Measurements from ENCODE around the gene ACSL4. TPM values are rescaled to one million over a fixed set of nuclear protein-coding genes. Genes with fewer than 3 reads are reported as not detected.
A peak's percentile ranks its signal among the peaks of the same experiment; 100 is the strongest.
"Not testable (repeated sequence)": the region's sequence is repeated elsewhere in the genome, so short reads cannot be mapped to it uniquely, and the experiment has no call there.

Gene ACSL4
- 0.71 TPM in 1 of 2 replicates, not detected in the other for total RNA-seq (2014; rRNA removed; shearing (Covaris generic))

DNA sequence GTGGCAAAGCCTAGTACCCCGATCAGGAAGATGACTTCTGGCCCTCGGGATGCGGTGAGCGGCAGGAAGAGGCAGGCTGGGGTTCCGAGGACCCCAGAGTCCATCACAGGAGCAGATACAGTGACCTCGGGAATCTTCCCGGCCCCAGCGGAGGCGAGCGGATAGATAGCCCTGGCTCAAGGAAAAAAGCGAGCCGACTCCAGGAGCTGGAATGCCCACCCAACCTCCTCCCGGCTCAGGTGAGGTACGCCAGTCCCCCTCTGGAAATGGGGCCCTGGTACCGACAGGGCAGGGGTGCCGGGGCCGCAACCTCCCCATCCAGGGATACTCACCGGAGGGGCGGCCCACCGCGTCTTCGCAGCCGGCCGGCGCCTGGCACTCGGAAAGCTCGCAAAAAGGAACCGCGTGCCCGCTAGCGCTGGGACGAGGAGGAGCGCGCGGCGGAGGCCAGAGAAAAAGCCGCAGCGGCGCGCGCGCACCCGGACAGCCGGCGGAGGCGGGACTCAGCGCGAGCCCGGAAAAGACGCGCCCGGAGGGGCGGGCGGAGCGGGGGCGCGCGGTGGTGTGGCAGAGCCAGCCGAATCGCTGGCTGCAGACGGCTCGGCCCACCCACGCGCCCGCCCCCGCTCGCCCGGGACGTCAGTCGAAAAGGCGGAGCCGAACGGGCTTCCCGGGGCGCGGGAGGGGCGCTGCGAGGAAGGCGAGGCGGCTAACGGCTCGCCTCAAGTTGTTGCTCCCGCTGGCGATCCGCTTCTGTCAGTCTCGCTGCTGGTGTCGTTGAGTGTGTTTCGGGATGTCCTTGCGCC is at the start of gene ACSL4:
Gene ACSL4 (minus strand): TSS at position 451 of the 806 bp plus-strand sequence. CDS start 49,894 bp downstream, outside the sequence.
- DNase-seq (ENCODE audit: low spot score): peak; percentile 81
- in situ Hi-C loops (cut with HindIII; ENCODE audit: low sequenced_read_pairs): no loop called here

DNA sequence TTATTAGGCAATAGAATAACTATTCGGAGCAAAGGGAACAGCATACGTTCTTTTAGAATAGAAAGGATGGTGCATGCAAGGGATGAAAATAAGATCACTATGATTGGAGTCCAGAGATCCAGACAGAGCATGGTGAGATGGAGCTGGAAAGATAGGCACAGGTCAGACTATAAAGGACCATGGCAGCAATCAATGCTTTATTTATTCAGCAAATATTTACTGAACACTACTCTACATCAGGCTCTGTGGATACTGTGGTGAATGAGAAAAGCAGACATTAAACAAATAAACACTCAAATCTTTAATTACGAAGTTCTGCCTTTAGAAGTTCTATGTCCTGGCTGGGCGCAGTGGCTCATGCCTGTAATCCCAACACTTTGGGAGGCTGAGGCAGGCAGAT is 44.7 kb upstream of the ACSL4 start:
- in situ Hi-C loops (cut with HindIII; ENCODE audit: low sequenced_read_pairs): no loop called here
- DNase-seq (ENCODE audit: low spot score): no peak

DNA sequence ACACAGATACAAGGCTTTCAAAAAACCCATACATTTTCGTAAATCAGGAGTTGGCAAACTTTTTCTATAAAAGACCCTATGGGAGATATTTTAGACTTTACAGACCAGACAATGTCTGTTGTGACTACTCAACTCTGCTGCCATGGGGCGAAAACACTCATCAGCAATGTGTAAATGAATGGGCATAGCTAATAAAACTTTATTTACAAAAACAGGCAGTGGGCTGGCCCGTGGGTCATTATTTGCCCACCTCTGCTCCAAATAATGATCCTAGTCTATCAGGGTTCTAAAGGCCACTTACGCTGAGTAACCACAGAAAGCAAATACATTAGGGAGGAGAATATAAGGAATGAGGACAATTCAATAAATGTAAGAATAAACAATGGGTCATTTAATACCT is 43.9 kb upstream of the ACSL4 start:
- in situ Hi-C loops (cut with HindIII; ENCODE audit: low sequenced_read_pairs): no loop called here
- DNase-seq (ENCODE audit: low spot score): no peak

DNA sequence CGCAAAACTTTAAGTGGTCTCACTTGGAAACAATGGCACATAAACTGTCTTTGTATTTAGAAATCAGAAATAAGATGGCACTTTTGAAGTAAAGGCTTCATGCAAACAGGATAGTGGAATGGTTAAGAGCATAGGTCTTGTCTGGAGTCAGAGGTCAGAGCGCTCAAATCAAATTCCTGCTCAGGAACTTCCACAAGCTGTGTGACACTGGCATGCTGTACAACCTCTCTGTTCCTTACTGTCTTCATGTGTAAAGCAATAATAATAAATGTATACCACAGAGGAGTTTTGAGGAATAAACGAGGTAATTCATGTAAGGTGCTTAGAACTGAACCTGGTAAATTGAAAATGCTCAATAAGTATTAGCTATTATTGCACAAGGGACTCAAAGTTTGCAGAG is 43.4 kb upstream of the ACSL4 start:
- DNase-seq (ENCODE audit: low spot score): no peak
- in situ Hi-C loops (cut with HindIII; ENCODE audit: low sequenced_read_pairs): no loop called here

DNA sequence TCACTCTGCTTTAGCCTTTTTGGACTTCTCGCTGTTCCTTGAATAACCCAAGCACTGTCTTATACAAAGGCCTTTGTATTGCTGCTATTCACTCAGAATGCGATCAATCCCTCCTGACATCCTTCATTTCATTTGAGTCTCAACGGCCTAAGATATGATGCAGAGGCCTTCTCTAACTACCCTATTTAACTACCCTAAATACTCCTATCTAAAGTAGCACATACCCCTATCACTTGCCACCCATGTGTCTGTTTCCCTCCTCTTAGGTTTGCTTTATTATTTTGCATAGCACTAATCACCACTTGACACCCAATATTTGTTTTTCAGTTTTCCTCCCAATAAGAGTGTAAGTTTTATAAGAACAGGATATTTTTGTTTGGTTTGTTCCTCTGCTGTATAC is 42.3 kb upstream of the ACSL4 start:
- in situ Hi-C loops (cut with HindIII; ENCODE audit: low sequenced_read_pairs): no loop called here
- DNase-seq (ENCODE audit: low spot score): no peak

DNA sequence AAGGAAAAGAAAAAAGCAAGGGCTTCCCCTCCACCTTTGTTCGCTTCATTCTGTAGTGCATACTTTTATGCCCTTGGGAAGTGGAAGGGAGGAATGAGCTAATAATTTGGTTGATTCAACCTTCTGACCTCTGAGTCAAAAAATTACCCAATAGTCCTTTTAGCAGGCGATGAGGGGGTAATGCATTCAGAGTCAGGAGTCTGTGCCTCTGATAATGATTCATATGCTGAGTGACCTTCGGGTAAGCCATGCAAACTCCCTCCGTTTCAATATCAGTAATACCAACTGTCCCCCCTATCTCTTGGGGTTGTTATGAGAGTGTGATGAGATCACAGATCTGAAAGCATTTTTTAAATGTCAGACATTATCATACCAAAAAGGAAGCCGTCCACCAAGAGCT is 41.6 kb upstream of the ACSL4 start:
- no peak for DNase-seq (ENCODE audit: low spot score)
- in situ Hi-C loops (cut with HindIII; ENCODE audit: low sequenced_read_pairs): no loop called here

DNA sequence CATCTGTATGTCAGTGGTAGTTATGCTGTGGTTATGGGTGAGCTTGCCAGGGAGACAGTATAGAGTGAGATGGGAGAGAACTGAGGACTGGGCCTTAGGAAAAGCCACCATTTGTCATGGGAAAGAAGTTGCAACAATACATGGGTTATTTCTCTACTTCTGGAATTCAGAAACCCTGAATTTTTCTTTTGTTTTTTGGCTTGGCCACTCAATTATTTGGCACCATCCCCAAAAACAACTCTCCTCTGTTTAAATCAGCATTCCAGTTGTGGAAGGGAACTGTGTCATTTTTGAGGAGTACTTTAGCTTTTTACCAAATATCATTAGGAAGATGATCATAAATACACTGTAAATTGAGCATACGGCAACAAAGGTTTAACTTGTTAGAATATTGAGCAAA is 41.1 kb upstream of the ACSL4 start:
- in situ Hi-C loops (cut with HindIII; ENCODE audit: low sequenced_read_pairs): no loop called here
- no peak for DNase-seq (ENCODE audit: low spot score)

DNA sequence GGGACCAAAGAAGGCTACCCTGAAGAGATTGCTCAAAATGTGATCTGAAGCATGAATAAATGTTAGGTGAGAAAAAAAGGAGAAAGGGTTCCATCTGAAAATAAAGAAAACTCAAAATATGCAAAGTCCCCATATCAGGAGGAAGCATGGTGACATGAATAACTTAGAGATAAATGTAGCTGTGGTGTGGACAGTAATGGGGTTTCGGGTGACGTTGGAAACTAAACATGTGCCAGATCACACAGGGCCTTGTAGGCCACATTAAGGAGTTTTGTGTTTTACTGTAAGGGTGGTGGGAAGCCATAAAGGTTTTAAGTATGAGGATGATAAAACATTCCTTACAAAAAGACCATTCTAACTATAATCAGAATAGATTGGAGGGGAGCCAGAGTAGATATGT is 40.3 kb upstream of the ACSL4 start:
- DNase-seq (ENCODE audit: low spot score): no peak
- in situ Hi-C loops (cut with HindIII; ENCODE audit: low sequenced_read_pairs): no loop called here

DNA sequence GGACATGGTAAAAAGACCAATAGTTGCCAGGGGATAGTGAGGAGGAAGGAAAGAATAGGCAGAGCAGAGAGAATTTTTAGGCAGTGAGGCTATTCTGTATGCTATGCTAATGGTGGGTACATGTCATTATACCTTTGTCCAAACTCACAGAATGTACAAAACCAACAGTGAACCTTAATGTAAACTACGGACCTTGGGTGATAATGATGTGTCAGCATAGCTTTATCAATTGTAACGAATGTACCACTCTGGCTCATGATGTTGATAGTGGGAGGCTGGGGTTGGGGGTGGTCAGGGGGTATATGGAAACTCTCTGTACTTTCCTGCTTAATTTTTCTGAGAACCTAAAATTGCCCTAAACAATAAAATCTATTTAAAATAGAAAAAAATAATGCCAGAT is 37.7 kb upstream of the ACSL4 start:
- no peak for DNase-seq (ENCODE audit: low spot score)
- in situ Hi-C loops (cut with HindIII; ENCODE audit: low sequenced_read_pairs): no loop called here

DNA sequence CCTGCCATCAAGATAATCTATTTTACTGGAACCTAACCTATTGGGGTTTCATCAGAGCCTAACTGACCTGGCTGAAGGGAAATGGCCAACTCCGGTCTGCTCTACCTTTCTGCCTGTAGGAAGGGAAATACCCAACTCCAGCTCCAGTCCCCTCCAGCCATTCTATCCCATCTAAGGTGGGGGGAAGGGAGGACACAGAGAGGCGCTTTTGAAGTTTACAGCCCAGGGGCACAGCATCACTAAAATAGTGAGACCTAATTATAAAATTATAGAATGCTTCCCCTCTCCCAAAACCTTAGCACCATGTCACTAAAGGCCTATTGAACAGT is 27.8 kb upstream of the ACSL4 start:
- in situ Hi-C loops (cut with HindIII; ENCODE audit: low sequenced_read_pairs): no loop called here
- no peak for DNase-seq (ENCODE audit: low spot score)

DNA sequence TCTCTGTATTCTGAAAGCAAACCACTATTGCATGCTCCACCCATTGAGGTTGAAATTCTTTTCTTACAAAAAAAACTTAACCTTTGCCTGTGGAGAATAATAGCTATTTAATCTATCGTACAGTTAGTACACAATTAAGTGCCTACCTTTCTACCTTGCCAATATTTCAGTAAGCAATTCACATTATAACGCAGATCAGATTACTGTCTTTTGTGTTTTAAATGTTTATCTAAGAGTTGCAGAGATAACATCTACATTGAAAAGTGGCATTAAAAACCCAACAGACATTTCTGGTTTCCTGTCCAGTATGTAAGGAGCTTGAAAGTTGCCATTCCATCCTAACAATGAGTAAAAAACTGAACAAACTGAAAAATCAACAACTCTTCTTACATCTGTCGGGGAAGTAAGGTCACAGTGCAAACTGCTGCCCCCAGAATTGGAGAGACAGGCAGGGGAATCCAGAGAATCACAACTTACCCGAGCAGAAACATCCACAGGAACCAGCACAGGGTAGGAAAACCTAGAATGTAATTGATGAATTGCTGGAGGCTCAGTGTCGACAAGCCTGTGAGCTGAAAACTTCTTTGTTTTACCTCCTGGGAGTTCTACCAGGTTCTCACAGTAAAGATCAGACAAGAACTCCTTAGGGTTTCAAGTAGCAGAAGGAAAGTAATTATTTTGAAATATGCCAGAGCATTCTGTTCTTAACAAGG is 27.3 kb upstream of the ACSL4 start:
- no peak for DNase-seq (ENCODE audit: low spot score)
- in situ Hi-C loops (cut with HindIII; ENCODE audit: low sequenced_read_pairs): no loop called here

DNA sequence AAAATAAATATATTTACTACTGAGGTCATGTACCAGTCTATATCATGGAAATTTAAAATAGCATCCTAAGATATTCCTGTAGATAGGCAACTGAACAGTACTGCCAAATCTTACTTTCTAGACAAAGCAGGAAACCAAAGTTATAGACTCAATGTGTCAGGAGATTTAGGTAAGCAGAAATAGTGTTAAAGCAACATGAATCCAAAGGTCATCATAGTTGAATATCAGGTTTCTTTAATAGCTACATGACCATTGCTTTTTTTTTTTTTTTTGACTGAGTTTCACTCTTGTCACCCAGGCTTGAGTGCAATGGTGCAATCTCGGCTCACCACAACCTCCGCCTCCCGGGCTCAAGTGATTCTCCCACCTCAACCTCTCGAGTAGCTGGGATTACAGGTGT is 20.2 kb upstream of the ACSL4 start:
- in situ Hi-C loops (cut with HindIII; ENCODE audit: low sequenced_read_pairs): no loop called here
- no peak for DNase-seq (ENCODE audit: low spot score)

DNA sequence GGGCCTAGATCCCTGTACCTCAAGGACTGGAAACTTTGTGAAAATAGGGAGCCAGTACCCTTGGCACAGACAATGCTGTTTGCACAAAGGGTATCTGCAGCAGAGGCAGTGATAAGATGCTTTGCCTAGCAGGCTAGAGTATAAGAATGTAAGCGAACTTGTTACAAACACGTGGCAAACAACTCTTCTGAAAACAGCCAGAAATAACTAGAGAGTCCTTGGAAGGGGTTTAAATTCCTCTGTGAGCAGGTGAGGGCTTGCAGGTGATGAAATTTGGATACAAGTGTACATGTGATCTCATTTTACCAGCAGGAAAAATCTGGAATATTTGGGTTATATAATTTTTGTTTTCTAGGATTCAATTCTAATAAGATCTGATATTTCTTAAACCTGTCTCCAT is 18.6 kb upstream of the ACSL4 start:
- in situ Hi-C loops (cut with HindIII; ENCODE audit: low sequenced_read_pairs): no loop called here

DNA sequence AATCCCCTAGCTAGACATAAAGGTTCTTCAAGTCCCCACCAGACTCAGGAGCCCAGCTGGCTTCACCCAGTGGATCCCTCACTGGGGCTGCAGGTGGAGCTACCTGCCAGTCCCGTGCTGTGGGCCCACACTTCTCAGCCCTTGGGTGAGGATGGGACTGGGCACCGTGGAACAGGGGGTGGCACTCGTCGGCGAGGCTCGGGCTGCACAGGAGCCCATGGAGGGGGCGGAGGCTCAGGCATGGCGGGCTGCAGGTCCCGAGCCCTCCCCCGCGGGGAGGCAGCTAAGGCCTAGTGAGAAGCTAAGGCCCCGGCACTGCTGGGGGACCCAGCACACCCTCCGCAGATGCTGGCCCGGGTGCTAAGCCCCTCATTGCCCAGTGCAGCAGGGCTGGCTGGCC is 16.1 kb upstream of the ACSL4 start:
- in situ Hi-C loops (cut with HindIII; ENCODE audit: low sequenced_read_pairs): no loop called here

More for the DNA sequence above, 18.6 kb upstream of the ACSL4 start:
- no peak for DNase-seq (ENCODE audit: low spot score)

DNA sequence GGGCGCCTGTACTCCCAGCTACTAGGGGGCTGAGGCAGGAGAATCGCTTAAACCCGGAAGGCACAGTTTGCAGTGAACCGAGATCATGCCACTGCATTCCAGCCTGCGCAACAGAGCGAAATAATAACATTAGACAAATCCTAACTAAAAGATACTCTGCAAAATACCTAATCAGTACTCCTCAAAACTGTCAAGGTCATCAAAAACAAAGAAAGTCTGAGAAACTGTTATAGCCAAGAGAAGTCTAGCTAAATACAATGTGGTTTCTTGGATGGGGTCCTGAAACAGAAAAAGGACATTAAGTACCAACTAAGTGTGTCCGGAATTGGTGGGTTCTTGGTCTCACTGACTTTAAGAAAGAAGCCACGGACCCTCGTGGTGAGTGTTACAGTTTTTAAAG is 14.6 kb upstream of the ACSL4 start:
- no peak for DNase-seq (ENCODE audit: low spot score)
- in situ Hi-C loops (cut with HindIII; ENCODE audit: low sequenced_read_pairs): no loop called here

More for the DNA sequence above, 16.1 kb upstream of the ACSL4 start:
- no peak for DNase-seq (ENCODE audit: low spot score)

DNA sequence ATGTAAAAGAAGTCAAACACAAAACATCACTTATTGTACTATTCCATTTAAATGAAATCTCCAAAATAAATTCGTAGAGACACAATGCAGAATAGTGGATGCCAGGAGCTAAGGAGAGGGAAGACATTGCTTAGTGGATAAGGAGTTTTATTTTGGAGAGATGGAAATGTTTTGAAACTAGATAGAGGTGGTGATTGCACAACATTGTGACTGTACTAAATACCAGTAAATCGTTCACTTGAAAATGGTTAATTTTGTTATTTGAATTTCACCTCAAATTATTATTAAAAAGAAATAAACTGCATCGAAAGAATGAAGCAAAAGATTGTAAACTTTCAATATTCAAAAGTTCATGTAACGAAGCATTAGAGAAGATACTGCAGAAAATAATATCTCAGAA is 9.7 kb upstream of the ACSL4 start:
- no peak for DNase-seq (ENCODE audit: low spot score)
- in situ Hi-C loops (cut with HindIII; ENCODE audit: low sequenced_read_pairs): no loop called here

DNA sequence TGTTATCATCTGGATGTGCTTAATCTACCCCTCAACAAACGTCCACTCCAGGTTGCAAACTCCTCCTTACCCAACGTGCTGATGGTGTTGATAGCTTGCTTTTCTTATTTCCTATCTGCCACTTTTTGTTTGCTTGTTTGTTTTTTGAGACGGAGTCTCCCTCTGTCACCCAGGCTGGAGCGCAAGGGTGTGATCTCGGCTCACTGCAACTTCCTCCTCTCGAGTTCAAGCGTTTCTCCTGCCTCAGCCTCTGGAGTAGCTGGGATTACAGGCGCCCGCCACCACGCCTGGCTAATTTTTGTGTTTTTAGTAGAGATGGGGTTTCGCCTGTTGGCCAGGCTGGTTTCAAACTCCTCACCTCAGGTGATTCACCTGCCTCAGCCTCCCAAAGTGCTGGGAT is 7.8 kb upstream of the ACSL4 start:
- in situ Hi-C loops (cut with HindIII; ENCODE audit: low sequenced_read_pairs); DNase-seq (ENCODE audit: low spot score): not testable (repeated sequence)

DNA sequence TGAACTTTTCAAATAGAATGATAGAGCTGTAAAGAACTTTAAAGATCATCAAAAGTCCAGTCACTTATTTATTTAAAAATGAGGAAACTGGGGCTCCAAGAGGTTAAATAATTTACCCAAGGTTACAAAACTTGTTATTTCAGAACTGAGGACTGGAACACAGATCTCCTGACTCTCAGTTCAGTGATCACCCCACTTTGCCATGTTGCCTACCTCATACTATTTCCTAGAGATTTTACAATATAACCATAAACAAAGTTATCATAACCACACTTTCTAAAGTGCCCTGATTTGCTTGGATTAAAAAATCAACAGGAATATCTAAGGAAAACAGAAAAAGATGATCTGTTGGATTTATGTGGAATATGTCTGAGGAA is 7.4 kb upstream of the ACSL4 start:
- in situ Hi-C loops (cut with HindIII; ENCODE audit: low sequenced_read_pairs): no loop called here
- DNase-seq (ENCODE audit: low spot score): no peak

DNA sequence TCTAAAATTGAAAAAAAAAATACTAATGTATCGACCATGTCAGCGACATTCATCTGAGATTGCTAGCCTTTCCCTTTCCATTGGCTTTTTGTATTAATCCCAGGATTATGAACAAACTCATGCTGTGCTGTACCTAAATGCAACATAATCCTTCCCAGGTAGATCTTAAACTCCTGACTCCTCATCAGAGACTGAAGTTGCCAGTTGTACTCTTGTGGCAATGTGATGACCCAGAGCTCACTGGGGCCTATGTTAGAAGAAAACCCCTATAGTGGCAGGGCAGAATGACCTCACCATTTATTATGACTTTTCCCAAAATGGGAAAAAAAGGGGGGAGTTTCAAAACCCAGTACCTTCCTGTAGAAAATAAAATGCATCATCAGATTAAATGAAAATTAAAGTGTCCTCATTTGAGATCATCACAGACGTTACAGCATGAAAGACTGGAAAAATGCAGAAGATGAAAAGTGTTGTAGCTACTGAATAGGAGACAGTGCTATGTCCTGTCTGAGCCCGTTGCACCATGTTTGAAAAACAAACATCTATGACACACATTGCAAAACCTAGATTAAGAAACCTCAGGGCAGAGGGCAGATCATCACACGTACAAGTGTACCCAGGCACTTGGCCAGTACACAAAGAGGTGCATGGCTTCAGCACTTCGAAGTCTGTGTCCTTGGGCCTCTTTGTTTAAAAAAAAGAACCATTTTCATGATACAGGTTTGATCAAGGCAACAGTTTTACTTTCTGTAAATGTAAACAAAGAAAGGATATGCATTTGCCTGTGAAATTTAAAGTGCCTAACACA is 6.8 kb upstream of the ACSL4 start:
- no peak for DNase-seq (ENCODE audit: low spot score)

DNA sequence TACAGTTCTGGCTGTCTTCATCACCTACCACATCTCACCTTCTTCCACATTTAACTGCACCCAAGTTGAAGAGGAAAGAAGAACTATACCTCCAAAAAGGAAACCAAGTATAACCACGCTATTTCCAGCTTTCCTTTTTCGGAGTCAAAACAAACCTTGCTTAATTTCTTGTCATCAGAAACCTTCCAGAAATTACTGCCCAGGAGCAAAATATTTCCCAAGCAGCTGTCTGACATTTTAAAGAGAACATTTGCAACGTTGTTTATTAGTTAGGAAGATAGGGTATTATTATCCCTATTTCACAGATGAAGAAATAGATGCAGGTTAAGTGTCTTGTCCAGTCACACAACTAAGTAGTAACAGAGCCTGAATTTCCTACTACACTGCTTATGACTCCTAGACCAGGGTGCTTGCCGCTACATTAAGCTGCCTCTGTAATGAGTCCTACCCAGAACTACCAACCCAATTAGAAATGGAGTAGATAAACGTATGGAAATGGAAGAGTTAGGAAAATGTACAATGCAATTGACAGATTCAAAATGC is 2.2 kb upstream of the ACSL4 start:
- in situ Hi-C loops (cut with HindIII; ENCODE audit: low sequenced_read_pairs): no loop called here
- DNase-seq (ENCODE audit: low spot score): no peak

More for the DNA sequence above, 6.8 kb upstream of the ACSL4 start:
- in situ Hi-C loops (cut with HindIII; ENCODE audit: low sequenced_read_pairs): no loop called here

Data from G401 (cell line).